Measurements from ENCODE around the gene ERC2.

ERC2 gene

GRCh38 chr3:55645422-55645821 is 822.8 kb downstream of the ERC2 start:
- DNase-seq (ENCODE audit: low spot score): no peak

DNA sequence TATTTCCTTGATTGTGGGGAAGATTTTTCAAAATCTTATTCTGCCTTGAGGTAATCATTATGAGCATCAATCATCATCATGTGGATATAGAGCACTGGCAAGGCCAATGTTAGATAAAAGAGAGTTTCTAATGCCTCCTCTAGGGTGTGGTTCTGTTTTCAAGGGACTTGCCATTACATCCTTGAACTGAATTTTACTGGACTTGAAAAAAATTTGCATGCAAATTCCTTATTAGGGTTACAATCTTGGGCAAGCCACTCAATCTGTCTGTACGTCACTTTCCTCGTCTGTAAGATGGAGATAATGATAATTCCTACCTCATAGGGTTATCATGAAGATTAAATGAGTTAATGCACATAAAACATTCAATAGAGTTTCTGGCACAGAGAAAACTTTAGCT is 825.0 kb downstream of the ERC2 start:
- no peak for DNase-seq (ENCODE audit: low spot score)

DNA sequence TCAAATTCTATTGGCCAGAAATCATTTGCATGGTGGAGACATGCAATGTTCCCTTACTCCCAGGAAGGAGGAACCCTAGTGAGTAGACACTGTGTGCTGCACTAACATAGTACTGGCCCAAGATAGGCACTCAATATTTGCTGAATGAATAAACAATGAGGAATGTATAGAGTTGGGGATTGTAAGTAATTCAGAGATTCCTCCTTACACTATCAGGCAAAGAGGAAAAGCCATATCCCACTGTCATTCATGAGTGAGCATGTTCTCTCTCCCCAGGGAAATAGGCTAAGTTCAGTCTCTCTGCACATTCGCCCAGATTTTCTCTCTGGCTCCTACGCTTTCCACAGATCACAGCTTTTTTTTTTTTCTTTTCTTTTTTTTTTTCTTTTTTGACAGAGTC is 826.3 kb downstream of the ERC2 start:
- DNase-seq (ENCODE audit: low spot score): no peak

GRCh38 chr3:55639896-55640765 is 828.1 kb downstream of the ERC2 start:
- DNase-seq (ENCODE audit: low spot score): no peak

DNA sequence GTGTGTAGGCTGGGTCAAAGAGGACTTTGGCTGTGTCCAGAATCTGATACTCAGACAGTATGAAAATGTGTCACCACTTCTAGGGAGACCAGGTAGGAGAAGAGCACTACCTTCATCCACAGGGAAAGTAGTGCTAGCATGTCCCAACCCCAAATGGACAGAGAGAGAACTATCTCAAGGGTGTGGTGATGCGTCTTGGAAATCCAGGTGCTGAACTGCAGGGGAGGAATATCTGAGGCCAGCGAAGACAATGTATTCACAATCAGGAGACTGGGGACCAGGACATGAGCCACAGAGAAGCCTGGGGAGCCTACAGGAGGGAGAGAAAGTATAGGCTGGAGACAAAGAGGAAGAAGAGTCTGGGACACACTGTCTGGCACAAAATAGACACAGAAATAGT is 829.1 kb downstream of the ERC2 start:
- no peak for DNase-seq (ENCODE audit: low spot score)

GRCh38 chr3:55637906-55638638 is 830.2 kb downstream of the ERC2 start:
- DNase-seq (ENCODE audit: low spot score): no peak

DNA sequence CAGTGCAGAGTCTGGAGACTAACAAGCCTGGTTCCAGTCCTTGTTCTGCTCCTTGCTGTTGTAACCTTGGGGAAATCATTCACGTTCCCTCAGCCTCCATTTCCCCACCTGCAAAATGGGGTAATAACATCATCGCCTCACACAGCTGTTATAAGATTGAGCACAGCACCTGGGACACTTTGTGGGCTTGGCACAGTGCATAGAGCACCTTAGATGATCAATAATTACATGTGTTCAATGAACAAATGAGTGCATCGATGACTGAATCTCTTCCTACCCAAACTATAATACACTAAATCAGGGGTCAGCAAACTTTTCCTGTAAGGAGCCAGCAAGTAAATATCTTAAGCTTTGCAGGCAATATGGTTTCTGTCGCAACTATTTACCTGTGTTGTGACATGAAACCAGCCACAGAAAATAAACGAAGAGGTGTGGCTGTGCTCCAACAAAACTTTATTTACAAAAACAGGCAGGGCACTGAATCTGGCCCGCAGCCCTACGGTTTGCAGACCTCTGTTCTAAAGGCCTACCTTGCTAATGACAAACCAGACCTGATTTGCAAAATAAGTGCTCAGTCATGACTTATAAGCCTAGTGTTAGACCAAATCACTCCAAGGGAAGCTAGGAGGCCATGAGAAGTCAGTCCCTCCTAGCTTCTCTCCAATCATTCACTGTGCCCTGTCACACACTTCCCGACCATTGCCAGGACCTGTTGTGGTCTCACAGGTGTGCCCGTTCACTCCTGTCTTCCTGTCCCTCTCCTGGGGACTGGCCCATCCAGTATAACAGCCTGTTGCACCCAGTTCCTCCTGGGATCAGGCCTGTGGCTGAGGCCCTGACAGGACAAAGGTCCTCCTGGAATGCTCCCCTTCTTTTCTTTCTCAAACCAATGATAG is 831.7 kb downstream of the ERC2 start:
- no peak for DNase-seq (ENCODE audit: low spot score)

- DNase-seq (ENCODE audit: low spot score): no peak
Observed at GRCh38 chr3:55634345-55634744, 833.9 kb downstream of the ERC2 start.

- no peak for DNase-seq (ENCODE audit: low spot score)
Observed at GRCh38 chr3:55633333-55633732, 834.9 kb downstream of the ERC2 start.

DNA sequence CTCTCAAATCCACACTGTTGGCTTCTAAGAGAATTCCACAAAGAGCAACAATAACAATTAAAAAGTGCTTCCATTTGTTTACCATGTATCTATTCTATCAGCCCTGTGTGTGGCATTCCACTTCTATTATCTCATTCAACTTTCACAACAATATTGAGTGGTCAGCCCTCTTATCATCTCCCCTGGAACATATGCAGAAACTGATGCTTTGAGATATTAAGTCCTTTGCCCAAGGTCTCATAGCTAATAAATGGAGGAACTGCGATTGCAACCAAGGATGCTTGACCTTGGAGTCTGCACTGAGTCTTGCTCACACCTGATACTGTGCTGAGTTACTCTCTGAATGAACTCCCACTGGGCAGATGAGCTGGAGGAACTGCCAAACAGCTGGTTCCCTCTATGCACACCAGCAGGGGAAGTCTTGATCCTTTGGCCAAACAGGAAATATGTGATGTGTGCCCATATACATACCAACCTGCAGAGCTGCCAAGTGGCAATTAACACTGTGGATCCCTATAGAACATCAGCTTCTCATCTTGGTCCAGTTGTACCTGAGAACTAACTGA is 836.4 kb downstream of the ERC2 start:
- DNase-seq (ENCODE audit: low spot score): no peak

GRCh38 chr3:55630921-55631299 is 837.4 kb downstream of the ERC2 start:
- no peak for DNase-seq (ENCODE audit: low spot score)

DNA sequence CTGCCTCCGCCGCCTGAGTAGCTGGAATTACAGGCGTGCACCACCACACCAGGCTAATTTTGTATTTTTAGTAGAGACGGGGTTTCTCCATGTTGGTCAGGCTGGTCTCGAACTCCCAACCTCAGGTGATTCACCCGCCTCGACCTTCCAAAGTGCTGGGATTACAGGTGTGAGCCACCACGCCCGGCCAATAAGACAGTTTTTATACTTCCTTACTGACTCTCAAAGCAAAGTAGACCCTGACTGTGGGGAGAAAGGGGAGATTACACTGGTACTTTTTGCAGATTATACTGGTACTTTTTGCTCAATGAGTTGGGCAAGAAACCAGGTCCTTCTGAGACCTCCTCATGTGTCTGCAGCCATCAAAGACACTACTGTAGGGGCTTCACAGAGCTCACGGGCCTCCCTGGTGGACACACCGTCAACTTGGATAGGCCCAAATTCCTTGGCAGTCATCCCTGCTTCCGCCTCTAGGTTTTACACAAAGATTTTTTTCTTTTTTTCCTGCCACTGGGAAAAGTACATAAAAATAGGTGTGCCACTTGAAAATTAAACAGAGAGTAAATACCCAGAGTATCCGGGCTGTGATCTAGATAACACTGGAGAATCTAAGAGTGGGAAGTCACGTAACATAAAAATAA is 837.9 kb downstream of the ERC2 start:
- DNase-seq (ENCODE audit: low spot score): no peak

DNA sequence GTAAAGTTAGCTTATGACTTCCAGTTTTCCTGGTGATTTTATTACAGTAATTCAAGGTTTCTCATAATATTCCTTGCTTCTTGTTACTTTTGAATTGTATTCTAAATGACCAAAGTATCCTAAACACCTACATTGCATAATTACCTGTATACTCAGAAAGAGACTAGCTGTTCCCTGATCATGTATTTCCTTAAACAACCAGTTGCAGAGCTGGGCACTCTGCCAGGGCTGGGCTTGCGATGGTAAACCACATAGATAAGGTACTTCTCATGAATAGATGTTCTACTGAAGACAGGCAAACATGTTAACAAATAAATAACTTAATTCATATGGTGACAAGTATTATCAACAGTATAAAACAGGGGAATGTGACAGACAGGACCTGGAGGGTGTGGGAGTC is 838.8 kb downstream of the ERC2 start:
- DNase-seq (ENCODE audit: low spot score): no peak

GRCh38 chr3:55626279-55626665 is 842.0 kb downstream of the ERC2 start:
- DNase-seq (ENCODE audit: low spot score): no peak

- DNase-seq (ENCODE audit: low spot score): no peak
Observed at GRCh38 chr3:55624238-55624637, 844.0 kb downstream of the ERC2 start.

GRCh38 chr3:55623786-55624185 is 844.5 kb downstream of the ERC2 start:
- DNase-seq (ENCODE audit: low spot score): no peak

- DNase-seq (ENCODE audit: low spot score): no peak
Observed at GRCh38 chr3:55622733-55623132, 845.5 kb downstream of the ERC2 start.

DNA sequence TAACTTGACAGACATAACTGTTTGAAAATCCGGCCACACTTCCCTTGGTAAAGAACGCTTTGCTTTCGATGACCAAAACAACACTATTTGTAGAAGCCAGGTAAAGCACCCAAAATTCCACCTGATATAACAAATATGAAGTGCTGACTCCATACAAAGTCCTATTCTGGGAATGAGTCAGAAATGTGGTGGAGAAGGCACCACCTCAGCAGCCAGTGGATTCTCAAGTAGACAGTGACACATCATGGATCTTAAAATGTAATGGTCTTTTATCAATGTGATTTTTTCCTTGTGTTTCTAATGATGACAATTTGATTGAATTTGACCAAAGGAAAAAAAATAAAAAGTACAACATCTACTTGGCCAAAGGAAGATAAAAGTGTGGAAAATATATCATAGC is 846.2 kb downstream of the ERC2 start:
- no peak for DNase-seq (ENCODE audit: low spot score)

GRCh38 chr3:55621648-55622047 is 846.6 kb downstream of the ERC2 start:
- no peak for DNase-seq (ENCODE audit: low spot score)

GRCh38 chr3:55621026-55621422 is 847.2 kb downstream of the ERC2 start:
- no peak for DNase-seq (ENCODE audit: low spot score)

DNA sequence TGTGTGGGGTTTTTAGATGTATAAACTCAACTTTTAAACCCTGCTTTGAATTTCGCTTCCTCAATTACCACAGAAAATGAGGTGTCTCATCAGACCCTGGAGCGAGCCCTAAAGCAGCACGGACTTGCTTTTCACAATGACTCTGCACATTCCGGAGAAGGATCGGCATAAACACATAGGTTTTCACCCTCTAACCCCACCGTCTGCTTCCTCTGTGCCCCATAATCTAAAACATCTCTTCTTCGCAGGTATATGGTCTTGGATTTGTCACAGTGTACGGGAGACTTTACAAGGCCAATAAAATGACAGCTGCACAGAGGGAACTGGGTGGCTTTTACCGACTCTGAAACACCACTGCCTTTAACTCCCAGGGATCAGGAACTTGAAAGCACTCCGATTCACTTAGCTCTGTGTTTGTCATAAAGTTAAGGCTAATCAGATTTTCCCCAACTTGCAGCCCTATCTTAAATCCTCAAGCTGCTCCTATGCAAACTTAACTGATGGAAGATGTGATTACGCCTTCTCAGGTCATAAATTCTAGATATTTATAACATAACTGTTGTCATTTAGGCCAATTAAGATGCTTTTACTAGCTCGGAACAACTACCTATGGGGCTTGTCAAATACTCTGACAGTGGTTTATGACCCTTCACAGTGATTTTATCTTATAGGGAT is 847.8 kb downstream of the ERC2 start:
- peak; percentile 33 for DNase-seq (ENCODE audit: low spot score)

Measured in cerebellar cortex (tissue), 1 donor.